A673 (cell line): ENCODE results near the gene LARGE2. TPM values are rescaled to one million over a fixed set of nuclear protein-coding genes. Genes with fewer than 3 reads are reported as not detected.

Source experiments
- BruUV-seq: library from RNA; stranded (reverse); fragments of 400-500 nt; replicated peaks from 2 replicates; lab custom pipeline; 2021; lab: Mats Ljungman, UMichigan
- CTCF ChIA-PET: fragments of 300-600 bp; sonication (Branson Sonifier 250); formaldehyde crosslinking; loops from one replicate; lab custom pipeline; 2022; ENCODE audit warnings: antibody characterized with exemption; lab: Charles Lee
- POLR2A ChIA-PET: fragments of 300-600 bp; sonication (Branson Sonifier 250); formaldehyde crosslinking; loops from one replicate; lab custom pipeline; 2022; ENCODE audit warnings: antibody characterized with exemption; ENCODE audit not compliant: low non-redundant PET; lab: Charles Lee
- DNase-seq: peaks from one replicate; pipeline ENCODE4 v3.0.0-alpha.2; 2015; ENCODE audit warnings: low spot score
- H3K27ac ChIP-seq: fragments of 200-600 bp; sonication (generic); 2 replicates; pipeline ENCODE4 v1.5.1; 2016; ENCODE audit warnings: mixed run types, low read depth, mild to moderate bottlenecking, mixed read lengths, antibody characterized with exemption, low read length; ENCODE audit not compliant: poor library complexity, severe bottlenecking
- H3K27me3 ChIP-seq: fragments of 200-600 bp; sonication (generic); replicated peaks from 2 replicates; pipeline ENCODE4 v1.6.1; 2017; ENCODE audit warnings: mixed run types, low read depth, mild to moderate bottlenecking, mixed read lengths, antibody characterized with exemption, low read length; ENCODE audit not compliant: insufficient read depth, poor library complexity
- H3K36me3 ChIP-seq: fragments of 200-600 bp; sonication (generic); 2 replicates; pipeline ENCODE4 v1.6.1; 2016; ENCODE audit warnings: mixed run types, mild to moderate bottlenecking, mixed read lengths, antibody characterized with exemption, low read length; ENCODE audit not compliant: insufficient read depth, poor library complexity, severe bottlenecking
- H3K4me1 ChIP-seq: fragments of 200-600 bp; sonication (generic); 2 replicates; pipeline ENCODE4 v1.6.1; 2017; ENCODE audit warnings: mixed run types, mild to moderate bottlenecking, mixed read lengths, antibody characterized with exemption, low read length; ENCODE audit not compliant: insufficient read depth, poor library complexity, severe bottlenecking
- H3K4me3 ChIP-seq: fragments of 200-600 bp; sonication (generic); 2 replicates; pipeline ENCODE4 v1.5.1; 2016; ENCODE audit warnings: low read depth, mixed run types, mild to moderate bottlenecking, mixed read lengths, low read length; ENCODE audit not compliant: poor library complexity, severe bottlenecking
- H3K9me3 ChIP-seq: fragments of 200-600 bp; sonication (generic); 2 replicates; pipeline ENCODE4 v1.6.1; 2016; ENCODE audit warnings: mixed run types, low read depth, mild to moderate bottlenecking, mixed read lengths, antibody characterized with exemption, low read length; ENCODE audit not compliant: poor library complexity, severe bottlenecking
- EZH2 ChIP-seq: fragments of 200-600 bp; sonication (generic); IDR thresholded peaks from 2 replicates; pipeline ENCODE4 v1.6.1; 2017; ENCODE audit warnings: borderline replicate concordance, low read depth, mild to moderate bottlenecking, mixed read lengths, antibody characterized with exemption, low read length; ENCODE audit not compliant: poor library complexity, severe bottlenecking
- intact Hi-C: fragments of 100-400 bp; cut with micrococcal nuclease; formaldehyde crosslinking; loops from one replicate; pipeline ENCODE4 v1.10.0; 2022; ENCODE audit not compliant: unreplicated experiment
- total RNA-seq: library from RNA; stranded (reverse); gene quantifications from 2 replicates; pipeline ENCODE4 v1.2.3, GENCODE V29; 2021
- TF ChIP-seq, protein P1 (sequence below): fragments of 300-800, 200-600 bp; sonication (generic); conservative IDR thresholded peaks from 2 replicates; pipeline ENCODE4 v1.5.1; 2017; ENCODE audit warnings: low read depth, mild to moderate bottlenecking, antibody characterized with exemption, low read length, moderate library complexity, mixed read lengths

Gene LARGE2
- total RNA-seq, 1 experiment from 2014 or later, result 9.1 TPM

DNA sequence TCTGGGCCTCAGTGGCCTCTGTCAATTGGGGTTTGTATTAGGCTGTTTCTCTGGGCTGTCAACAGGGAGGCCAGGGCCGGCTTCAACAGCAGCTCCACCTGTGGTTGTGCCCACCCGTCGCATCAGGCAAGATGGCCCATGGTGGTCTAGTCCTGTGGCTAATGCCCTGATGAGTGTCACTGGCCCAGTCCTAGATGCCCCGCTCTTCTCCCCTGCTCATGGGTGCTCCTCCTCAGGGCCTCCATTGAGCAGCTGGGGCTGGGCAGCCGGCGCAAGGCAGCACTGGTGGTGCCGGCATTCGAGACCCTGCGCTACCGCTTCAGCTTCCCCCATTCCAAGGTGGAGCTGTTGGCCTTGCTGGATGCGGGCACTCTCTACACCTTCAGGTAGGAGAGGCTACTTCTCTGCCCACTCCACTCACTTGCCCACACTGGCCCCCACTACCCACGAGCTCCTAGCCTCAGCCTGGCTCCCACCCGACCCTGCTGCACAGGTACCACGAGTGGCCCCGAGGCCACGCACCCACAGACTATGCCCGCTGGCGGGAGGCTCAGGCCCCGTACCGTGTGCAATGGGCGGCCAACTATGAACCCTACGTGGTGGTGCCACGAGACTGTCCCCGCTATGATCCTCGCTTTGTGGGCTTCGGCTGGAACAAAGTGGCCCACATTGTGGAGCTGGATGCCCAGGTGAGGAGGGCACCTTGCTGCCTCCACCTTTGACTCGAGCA, 5.4 kb downstream of the LARGE2 start:
- ChIA-PET CTCF (no interaction called here), POLR2A (no interaction called here)
- no peaks in the 10 kb centered on the region for H3K9me3 ChIP-seq
- H3K36me3 ChIP-seq, result no peaks in the 10 kb centered on the region
- H3K27ac ChIP-seq, result no peak overlapping the region
- no peak overlapping the region for H3K4me3 ChIP-seq
- intact Hi-C loops, result no loop called here
- H3K4me1 ChIP-seq, result peaks cover 5% of the 10 kb centered on the region
- no peak for DNase-seq
- no peak for TF ChIP-seq EZH2
- TF ChIP-seq, protein P1, sequence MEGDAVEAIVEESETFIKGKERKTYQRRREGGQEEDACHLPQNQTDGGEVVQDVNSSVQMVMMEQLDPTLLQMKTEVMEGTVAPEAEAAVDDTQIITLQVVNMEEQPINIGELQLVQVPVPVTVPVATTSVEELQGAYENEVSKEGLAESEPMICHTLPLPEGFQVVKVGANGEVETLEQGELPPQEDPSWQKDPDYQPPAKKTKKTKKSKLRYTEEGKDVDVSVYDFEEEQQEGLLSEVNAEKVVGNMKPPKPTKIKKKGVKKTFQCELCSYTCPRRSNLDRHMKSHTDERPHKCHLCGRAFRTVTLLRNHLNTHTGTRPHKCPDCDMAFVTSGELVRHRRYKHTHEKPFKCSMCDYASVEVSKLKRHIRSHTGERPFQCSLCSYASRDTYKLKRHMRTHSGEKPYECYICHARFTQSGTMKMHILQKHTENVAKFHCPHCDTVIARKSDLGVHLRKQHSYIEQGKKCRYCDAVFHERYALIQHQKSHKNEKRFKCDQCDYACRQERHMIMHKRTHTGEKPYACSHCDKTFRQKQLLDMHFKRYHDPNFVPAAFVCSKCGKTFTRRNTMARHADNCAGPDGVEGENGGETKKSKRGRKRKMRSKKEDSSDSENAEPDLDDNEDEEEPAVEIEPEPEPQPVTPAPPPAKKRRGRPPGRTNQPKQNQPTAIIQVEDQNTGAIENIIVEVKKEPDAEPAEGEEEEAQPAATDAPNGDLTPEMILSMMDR, result no peak
- no peaks in the 10 kb centered on the region for H3K27me3 ChIP-seq
- no TSS peak for BruUV-seq

DNA sequence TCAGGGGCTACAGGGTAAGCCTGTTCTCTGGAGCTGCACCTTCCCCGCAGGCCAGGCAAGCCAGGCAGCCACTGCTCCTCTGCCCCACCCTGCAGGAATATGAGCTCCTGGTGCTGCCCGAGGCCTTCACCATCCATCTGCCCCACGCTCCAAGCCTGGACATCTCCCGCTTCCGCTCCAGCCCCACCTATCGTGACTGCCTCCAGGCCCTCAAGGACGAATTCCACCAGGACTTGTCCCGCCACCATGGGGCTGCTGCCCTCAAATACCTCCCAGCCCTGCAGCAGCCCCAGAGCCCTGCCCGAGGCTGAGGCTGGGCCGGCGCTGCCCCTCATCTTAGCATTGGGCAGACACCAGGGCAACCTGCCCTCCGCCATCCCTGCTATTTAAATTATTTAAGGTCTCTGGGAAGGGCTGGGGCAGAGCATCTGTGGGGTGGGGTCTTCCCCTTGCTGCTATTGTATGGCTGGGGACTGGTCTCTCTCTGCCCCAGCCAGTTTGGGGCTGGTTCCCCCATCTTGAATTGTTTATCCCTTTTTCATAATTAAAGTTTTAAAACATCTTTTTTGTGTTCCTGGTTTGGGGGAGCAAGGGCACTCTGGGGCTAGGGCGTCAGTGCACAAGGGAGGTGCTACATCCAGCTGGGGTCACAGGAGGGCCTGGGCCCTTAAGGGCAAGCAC, 6.2 kb downstream of the LARGE2 start:
- CTCF ChIA-PET, result no interaction called here
- no peak for TF ChIP-seq EZH2
- TF ChIP-seq, protein P1, result no peak
- POLR2A ChIA-PET, result no interaction called here

DNA sequence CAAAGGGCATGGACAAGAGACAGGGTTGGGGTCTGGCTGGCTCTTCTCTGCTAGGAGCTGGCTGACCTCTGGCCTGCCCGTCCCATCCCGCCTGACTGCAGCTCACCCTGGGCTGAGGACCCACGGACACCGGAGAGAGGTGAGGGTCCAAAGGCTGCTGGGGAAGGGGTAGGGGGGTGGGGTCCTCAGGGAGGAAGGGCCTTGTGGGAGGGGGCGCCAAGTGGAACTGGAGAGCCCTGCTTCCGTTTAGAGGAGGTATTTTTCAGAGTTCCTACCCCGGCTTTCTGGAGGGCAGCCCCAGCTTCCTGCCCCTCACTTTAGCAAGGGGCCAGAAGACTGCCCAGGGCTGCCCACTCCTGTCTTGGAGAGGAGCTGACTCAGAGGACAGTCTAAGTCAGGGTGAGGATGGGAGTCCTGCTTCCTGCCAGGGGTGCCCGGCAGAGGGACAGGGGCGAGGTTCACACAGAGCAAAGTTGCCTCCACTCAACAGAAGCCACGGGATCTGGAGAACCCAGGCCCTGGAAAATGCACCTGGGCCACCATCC, 7.1 kb downstream of the LARGE2 start:
- no TSS peak for BruUV-seq
- peaks cover 16% of the 10 kb centered on the region for H3K36me3 ChIP-seq
- no peak overlapping the region for H3K4me3 ChIP-seq
- ChIA-PET CTCF (no interaction called here), POLR2A (no interaction called here)
- no peak overlapping the region for H3K27ac ChIP-seq
- H3K27me3 ChIP-seq, result no peaks in the 10 kb centered on the region
- no peak for TF ChIP-seq EZH2
- TF ChIP-seq, protein P1, result no peak
- DNase-seq, result no peak
- H3K9me3 ChIP-seq, result no peaks in the 10 kb centered on the region
- intact Hi-C loops, result no loop called here
- H3K4me1 ChIP-seq, result no peaks in the 10 kb centered on the region

More for the DNA sequence above, 6.2 kb downstream of the LARGE2 start:
- Histone ChIP-seq H3K36me3 (peaks cover 7% of the 10 kb centered on the region), H3K27ac (no peak overlapping the region), H3K9me3 (no peaks in the 10 kb centered on the region), H3K4me3 (no peak overlapping the region), H3K27me3 (no peaks in the 10 kb centered on the region), H3K4me1 (no peaks in the 10 kb centered on the region)
- intact Hi-C loops, result no loop called here
- no TSS peak for BruUV-seq
- no peak for DNase-seq
